ENCODE results near the gene TP73. TPM values are rescaled to one million over a fixed set of nuclear protein-coding genes. Genes with fewer than 3 reads are reported as not detected.

Gene TP73
- total RNA-seq, 1 experiment from 2014 or later, result 19.2 TPM

- no peaks in the 10 kb centered on the region for H4K20me1 ChIP-seq (ENCODE audit: insufficient read depth)
- no peaks in the 10 kb centered on the region for H3K27me3 ChIP-seq (ENCODE audit: insufficient read depth, low read length)
- no peak overlapping the region for H3K4me3 ChIP-seq (replicated peaks in 1 of 2; ENCODE audit: low read depth in 1 of 2, low read length in 2 of 2)
- no TSS peak for BruUV-seq (replicated peaks)
- TF ChIP-seq CBX3 (IDR thresholded peaks at IDR 0.05; ENCODE audit: low read depth) (no peak), ZFX (IDR thresholded peaks at IDR 0.05) (no peak), EZH2phosphoT487 (IDR thresholded peaks at IDR 0.05; ENCODE audit: borderline replicate concordance) (no peak), YY1 (IDR thresholded peaks at IDR 0.05; ENCODE audit: extremely low read depth, insufficient replicate concordance, low read depth, low read length) (no peak), SP1 (IDR thresholded peaks at IDR 0.05; ENCODE audit: low read depth) (no peak), JUND (IDR thresholded peaks at IDR 0.05) (no peak), POLR2AphosphoS5 (IDR thresholded peaks at IDR 0.05; ENCODE audit: low read depth, low read length) (no peak), RAD21 (IDR thresholded peaks at IDR 0.05; ENCODE audit: low read depth) (no peak), ELF1 (IDR thresholded peaks at IDR 0.05; ENCODE audit: borderline replicate concordance, low read depth) (no peak), MAX (IDR thresholded peaks at IDR 0.05) (no peak)
- CTCF ChIA-PET, result no interaction called here
- intact Hi-C loops (cut with micrococcal nuclease), result loop anchor here (5.0 kb wide), 1 partner anchor 270 kb away; the partner anchor contains the start of gene ARHGEF16
- DNase-seq (ENCODE audit: low read depth, low spot score), result no peak
- H3K4me2 ChIP-seq (ENCODE audit: low read length), result no peak overlapping the region
- POLR2A ChIA-PET, result no interaction called here
- no peaks in the 10 kb centered on the region for H3K36me3 ChIP-seq (ENCODE audit: control insufficient read depth in 1 of 2, insufficient read depth in 2 of 2, low read length in 2 of 2)
- H3K9me2 ChIP-seq (ENCODE audit: insufficient read depth), result no peaks in the 10 kb centered on the region
- no peaks in the 10 kb centered on the region for H3K79me2 ChIP-seq (ENCODE audit: insufficient read depth, low read length)
- RAD21 ChIA-PET (ENCODE audit: low non-redundant PET in 1 of 2, low total read pairs in 2 of 2, uncharacterized antibody in 2 of 2, unreplicated experiment in 2 of 2), result no interaction called here
- no peaks in the 10 kb centered on the region for H3K9me3 ChIP-seq (ENCODE audit: control insufficient read depth in 1 of 2, insufficient read depth in 1 of 2, low read depth in 1 of 2, low read length in 2 of 2)
- H3K27ac ChIP-seq (ENCODE audit: low read depth, low read length), result no peak overlapping the region
- H2AFZ ChIP-seq (ENCODE audit: low read depth, low read length, poor library complexity, severe bottlenecking), result no peak overlapping the region
- H3K9ac ChIP-seq (ENCODE audit: low read length), result no peak overlapping the region
- H3K4me1 ChIP-seq (ENCODE audit: control insufficient read depth in 1 of 2, insufficient read depth in 2 of 2, low read length in 2 of 2), result no peaks in the 10 kb centered on the region
- ATAC-seq, result no peak
Measured at GRCh38 chr1:3721955-3722465, 69.7 kb downstream of the TP73 start.

- Histone ChIP-seq H3K9ac (ENCODE audit: low read length) (no peak overlapping the region), H3K79me2 (ENCODE audit: insufficient read depth, low read length) (no peaks in the 10 kb centered on the region), H3K4me1 (ENCODE audit: control insufficient read depth in 1 of 2, insufficient read depth in 2 of 2, low read length in 2 of 2) (no peaks in the 10 kb centered on the region), H3K27ac (ENCODE audit: low read depth, low read length) (no peak overlapping the region), H4K20me1 (ENCODE audit: insufficient read depth) (no peaks in the 10 kb centered on the region), H3K9me3 (ENCODE audit: control insufficient read depth in 1 of 2, insufficient read depth in 1 of 2, low read depth in 1 of 2, low read length in 2 of 2) (no peaks in the 10 kb centered on the region), H3K4me3 (replicated peaks in 1 of 2; ENCODE audit: low read depth in 1 of 2, low read length in 2 of 2) (no peak overlapping the region), H2AFZ (ENCODE audit: low read depth, low read length, poor library complexity, severe bottlenecking) (no peak overlapping the region), H3K9me2 (ENCODE audit: insufficient read depth) (no peaks in the 10 kb centered on the region), H3K4me2 (ENCODE audit: low read length) (no peak overlapping the region), H3K27me3 (ENCODE audit: insufficient read depth, low read length) (no peaks in the 10 kb centered on the region), H3K36me3 (ENCODE audit: control insufficient read depth in 1 of 2, insufficient read depth in 2 of 2, low read length in 2 of 2) (no peaks in the 10 kb centered on the region)
- ChIA-PET RAD21 (ENCODE audit: low non-redundant PET in 1 of 2, low total read pairs in 2 of 2, uncharacterized antibody in 2 of 2, unreplicated experiment in 2 of 2) (no interaction called here), POLR2A (no interaction called here), CTCF (no interaction called here)
- DNase-seq (ENCODE audit: low read depth, low spot score) (no peak), ATAC-seq (no peak)
- intact Hi-C loops (cut with micrococcal nuclease), result loop anchor here (5.0 kb wide), 1 partner anchor 271 kb away; the partner anchor contains the start of gene ARHGEF16
- BruUV-seq (replicated peaks), result no TSS peak
- TF ChIP-seq ATF3 (IDR thresholded peaks at IDR 0.05) (no peak), REST (IDR thresholded peaks at IDR 0.05; ENCODE audit: low read depth) (no peak), FOSL1 (IDR thresholded peaks at IDR 0.05; ENCODE audit: low read depth) (no peak), CEBPB (IDR thresholded peaks at IDR 0.05; ENCODE audit: low read depth) (no peak), SRF (IDR thresholded peaks at IDR 0.05; ENCODE audit: low read depth) (no peak), POLR2A (IDR thresholded peaks at IDR 0.05; ENCODE audit: borderline replicate concordance, extremely low read depth, insufficient read depth, insufficient read length) (no peak), ZFX (IDR thresholded peaks at IDR 0.05) (no peak), CBX3 (IDR thresholded peaks at IDR 0.05; ENCODE audit: low read depth) (no peak), ZBTB33 (IDR thresholded peaks at IDR 0.05; ENCODE audit: extremely low read depth, insufficient replicate concordance, low read length) (no peak), SP1 (IDR thresholded peaks at IDR 0.05; ENCODE audit: low read depth) (no peak)
Measured at GRCh38 chr1:3722846-3723245, 70.5 kb downstream of the TP73 start.
